Right atrium auricular region (tissue), 2 donors: ENCODE results near the gene MRPL10. TPM values are rescaled to one million over a fixed set of nuclear protein-coding genes. Genes with fewer than 3 reads are reported as not detected.
A peak's percentile ranks its signal among the peaks of the same experiment; 100 is the strongest.

Source experiments
- DNase-seq: peaks from one replicate; pipeline ENCODE4 v3.0.0-alpha.2; 2019; ENCODE audit warnings: low spot score
- H3K27ac ChIP-seq, 2 donors: fragments of 200-600 bp; sonication (generic); 1 replicate in 1 of 2; 2 replicates in 1 of 2; pipeline ENCODE4 v1.5.1; 2016 to 2019
- H3K27me3 ChIP-seq, 2 donors: fragments of 200-600 bp; sonication (generic); one replicate each; pipeline versions ENCODE4 v1.5.1 to v1.6.0; 2017 to 2019
- H3K36me3 ChIP-seq: fragments of 200-600 bp; sonication (generic); one replicate; pipeline ENCODE4 v1.5.1; 2016
- H3K4me1 ChIP-seq, 2 donors: fragments of 200-600 bp; sonication (generic); one replicate each; pipeline versions ENCODE4 v1.5.1 to v1.6.0; 2017 to 2019
- H3K4me3 ChIP-seq, 2 donors: fragments of 200-600 bp; sonication (generic); 1 replicate in 1 of 2; 2 replicates in 1 of 2; pipeline ENCODE4 v1.5.1; 2017 to 2019; ENCODE audit warnings: mild to moderate bottlenecking in 1 of 2, moderate library complexity in 1 of 2
- H3K9me3 ChIP-seq, 2 donors: fragments of 200-600 bp; sonication (generic); one replicate each; pipeline ENCODE4 v1.5.1; 2019
- total RNA-seq, 2 donors: library from RNA; depleted of rRNA; stranded (reverse); fragments of >200 nt; gene quantifications; one replicate each; pipeline ENCODE4 v1.1.0, GENCODE V29; 2016
- TF ChIP-seq, protein P1 (sequence below), 2 donors: fragments of 200-600 bp; sonication (generic); IDR thresholded peaks; one replicate each; pipeline ENCODE4 v1.5.1; 2019; ENCODE audit warnings: antibody characterized with exemption in 2 of 2

Gene MRPL10
- total RNA-seq, 2 donors from 2014 or later: 51.8 to 61.3 TPM

DNA sequence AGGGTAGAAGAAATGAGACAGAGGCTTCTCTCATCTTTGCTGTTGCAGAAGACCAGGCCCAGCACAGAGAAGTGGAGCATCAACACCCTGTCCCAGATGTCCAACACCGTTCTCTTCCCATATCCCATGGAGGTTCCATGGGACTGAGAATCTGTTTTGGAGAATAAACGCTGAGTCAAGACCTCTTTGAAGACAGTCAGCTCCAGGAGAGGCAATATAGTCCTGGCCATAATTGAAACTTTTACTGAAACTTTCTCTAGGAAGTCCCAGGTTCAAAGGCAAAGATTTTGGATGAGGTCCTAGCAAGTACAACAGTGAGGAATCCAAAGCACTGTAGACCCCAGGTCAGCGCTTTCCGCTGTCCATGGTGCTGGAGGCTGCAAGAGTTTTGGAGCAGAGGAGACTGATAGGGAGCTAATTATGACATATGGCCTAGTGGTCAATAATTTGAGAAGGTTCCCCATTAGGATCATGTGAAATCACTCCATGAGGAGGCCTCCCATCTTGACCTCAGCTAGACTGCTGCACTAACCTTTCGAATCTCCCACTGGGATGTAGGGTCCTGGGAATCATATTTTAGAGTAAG lies 45.7 kb downstream of the MRPL10 start:
- no peak for DNase-seq
- Histone ChIP-seq H3K9me3 (no peaks in the 10 kb centered on the region), H3K4me1 (peaks cover 0 to 10% of the 10 kb centered on the region in 2 donors), H3K4me3 (no peak overlapping the region), H3K27me3 (no peaks in the 10 kb centered on the region), H3K27ac (no peak overlapping the region), H3K36me3 (no peaks in the 10 kb centered on the region)
- TF ChIP-seq, protein P1, sequence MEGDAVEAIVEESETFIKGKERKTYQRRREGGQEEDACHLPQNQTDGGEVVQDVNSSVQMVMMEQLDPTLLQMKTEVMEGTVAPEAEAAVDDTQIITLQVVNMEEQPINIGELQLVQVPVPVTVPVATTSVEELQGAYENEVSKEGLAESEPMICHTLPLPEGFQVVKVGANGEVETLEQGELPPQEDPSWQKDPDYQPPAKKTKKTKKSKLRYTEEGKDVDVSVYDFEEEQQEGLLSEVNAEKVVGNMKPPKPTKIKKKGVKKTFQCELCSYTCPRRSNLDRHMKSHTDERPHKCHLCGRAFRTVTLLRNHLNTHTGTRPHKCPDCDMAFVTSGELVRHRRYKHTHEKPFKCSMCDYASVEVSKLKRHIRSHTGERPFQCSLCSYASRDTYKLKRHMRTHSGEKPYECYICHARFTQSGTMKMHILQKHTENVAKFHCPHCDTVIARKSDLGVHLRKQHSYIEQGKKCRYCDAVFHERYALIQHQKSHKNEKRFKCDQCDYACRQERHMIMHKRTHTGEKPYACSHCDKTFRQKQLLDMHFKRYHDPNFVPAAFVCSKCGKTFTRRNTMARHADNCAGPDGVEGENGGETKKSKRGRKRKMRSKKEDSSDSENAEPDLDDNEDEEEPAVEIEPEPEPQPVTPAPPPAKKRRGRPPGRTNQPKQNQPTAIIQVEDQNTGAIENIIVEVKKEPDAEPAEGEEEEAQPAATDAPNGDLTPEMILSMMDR (IDR thresholded peaks at IDR 0.05): no peak

DNA sequence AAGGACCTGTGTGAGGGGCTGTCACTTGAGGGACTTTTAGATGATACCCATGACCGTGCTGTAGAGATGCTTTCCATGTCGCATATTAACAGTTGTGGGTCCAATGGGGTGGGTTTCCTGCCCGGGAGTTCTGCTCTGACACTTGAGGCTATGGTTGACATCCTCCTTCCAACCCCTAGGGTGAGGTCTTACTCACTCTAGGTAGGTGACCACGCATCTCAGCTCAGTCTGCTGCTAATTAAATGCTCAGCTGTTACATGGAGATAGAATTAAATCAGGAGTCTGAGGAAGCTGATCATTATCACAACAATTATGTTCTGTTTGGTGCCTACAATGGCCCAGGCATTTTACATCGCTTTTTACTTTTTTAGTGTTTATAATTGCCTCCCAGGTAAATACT lies 49.9 kb downstream of the MRPL10 start:
- peaks cover 6 to 7% of the 10 kb centered on the region in 2 donors for H3K27me3 ChIP-seq
- DNase-seq: no peak
- no peak overlapping the region for H3K4me3 ChIP-seq
- TF ChIP-seq, protein P1 (IDR thresholded peaks at IDR 0.05): no peak
- no peaks in the 10 kb centered on the region for H3K4me1 ChIP-seq
- no peaks in the 10 kb centered on the region for H3K9me3 ChIP-seq
- H3K36me3 ChIP-seq: no peaks in the 10 kb centered on the region
- H3K27ac ChIP-seq: no peak overlapping the region

DNA sequence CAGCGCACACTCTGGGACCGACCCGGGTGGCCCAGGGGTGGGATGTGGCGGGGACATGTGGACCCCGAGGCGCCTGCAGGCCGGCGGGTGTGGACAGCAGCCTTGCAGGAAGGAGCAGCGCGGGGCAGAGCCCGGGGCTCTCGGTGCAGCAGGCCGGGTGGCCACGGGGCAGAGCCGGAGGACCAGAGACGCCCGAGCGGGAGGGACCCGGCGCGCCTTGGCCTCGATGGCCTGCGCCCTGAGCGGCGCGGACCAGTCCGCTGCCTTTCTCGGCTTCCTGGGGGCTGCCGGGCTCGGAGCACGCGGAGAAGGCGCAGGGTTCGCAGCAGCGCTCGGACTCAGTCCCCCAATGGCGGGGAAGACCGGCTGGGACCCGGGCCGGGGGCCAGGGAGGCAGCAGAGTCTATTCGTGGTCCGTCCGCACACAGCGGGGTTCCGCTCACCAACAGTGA lies 53.1 kb downstream of the MRPL10 start:
- H3K9me3 ChIP-seq: no peaks in the 10 kb centered on the region
- no peak overlapping the region for H3K4me3 ChIP-seq
- no peaks in the 10 kb centered on the region for H3K4me1 ChIP-seq
- no peaks in the 10 kb centered on the region for H3K36me3 ChIP-seq
- H3K27ac ChIP-seq: no peak overlapping the region
- TF ChIP-seq, protein P1 (IDR thresholded peaks at IDR 0.05): no peak
- no peak for DNase-seq
- H3K27me3 ChIP-seq: peaks cover 6 to 7% of the 10 kb centered on the region in 2 donors

DNA sequence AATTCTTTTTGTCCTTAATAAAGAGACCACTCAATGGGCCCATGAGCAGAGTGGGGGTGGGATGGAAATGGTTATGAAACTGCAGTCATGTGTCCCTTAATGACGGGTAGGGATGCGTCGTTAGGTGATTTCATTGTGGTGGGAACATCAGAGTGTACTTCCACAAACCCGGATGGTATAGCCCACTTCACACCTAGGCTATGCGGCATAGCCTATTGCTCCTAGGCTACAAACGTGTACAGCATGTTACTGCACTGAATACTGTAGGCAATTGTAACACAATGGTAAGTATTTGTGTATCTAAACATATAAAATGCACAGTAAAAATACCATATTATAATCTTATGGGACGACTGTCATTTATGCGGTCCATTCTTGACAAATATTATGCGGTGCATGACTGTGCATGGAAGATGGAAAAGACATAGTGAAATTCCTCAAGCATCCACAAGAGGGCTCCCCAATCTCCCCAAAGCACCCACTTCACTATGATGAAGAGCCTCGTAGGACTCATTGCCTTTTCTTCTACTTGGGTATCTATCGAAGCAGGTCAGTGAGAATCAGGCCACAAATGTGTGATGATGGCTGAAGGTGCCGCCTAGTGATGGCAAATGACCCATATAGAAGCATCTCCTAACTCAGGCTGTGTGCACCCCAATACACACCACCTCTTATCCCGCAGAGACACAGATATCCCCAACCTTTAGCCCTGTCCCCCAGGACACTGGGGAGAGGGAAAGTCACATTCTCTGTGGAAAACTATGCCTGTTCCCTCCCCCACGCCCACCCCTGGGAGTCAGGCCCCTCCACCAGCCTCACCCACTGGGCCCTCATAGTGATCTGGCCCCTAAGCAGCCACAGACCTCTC lies 54.8 kb downstream of the MRPL10 start:
- Histone ChIP-seq H3K27me3 (peaks cover 6 to 7% of the 10 kb centered on the region in 2 donors), H3K9me3 (peaks cover 0 to under 1% of the 10 kb centered on the region in 2 donors), H3K27ac (no peak overlapping the region), H3K36me3 (no peaks in the 10 kb centered on the region), H3K4me1 (no peaks in the 10 kb centered on the region), H3K4me3 (no peak overlapping the region)
- TF ChIP-seq, protein P1 (IDR thresholded peaks at IDR 0.05): peak; percentile 26 to 64
- DNase-seq: no peak

DNA sequence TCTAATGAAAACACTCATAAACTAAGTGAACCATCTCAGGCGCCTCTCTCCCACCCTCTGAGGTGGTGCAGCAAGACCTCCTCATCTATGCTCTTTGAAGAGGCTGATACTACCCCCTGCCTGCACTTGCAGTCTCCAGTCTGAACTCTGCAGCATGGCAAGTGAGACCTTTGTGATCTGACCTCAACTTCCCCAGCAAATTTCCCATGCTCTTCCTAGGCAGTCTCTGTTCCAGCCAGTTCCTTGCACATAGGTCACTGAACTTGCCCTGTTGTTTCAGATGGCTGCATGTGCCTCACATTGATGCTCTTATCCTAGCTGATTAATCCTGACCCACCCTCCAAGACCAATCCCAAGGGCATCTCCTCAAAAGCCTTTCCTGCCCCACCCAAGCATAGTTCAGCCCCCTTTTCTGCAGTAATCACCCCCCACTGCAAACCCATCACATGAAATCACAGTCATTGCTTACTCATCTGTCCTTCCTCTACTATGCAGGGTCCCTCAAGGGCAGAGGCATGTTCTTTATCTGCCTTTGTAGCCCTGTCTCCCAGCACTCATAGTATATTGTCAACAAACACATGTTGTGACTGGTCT lies 56.3 kb downstream of the MRPL10 start:
- no peaks in the 10 kb centered on the region for H3K4me1 ChIP-seq
- H3K27ac ChIP-seq: no peak overlapping the region
- no peak for DNase-seq
- peaks cover 0 to 7% of the 10 kb centered on the region in 2 donors for H3K9me3 ChIP-seq
- H3K4me3 ChIP-seq: no peak overlapping the region
- H3K36me3 ChIP-seq: no peaks in the 10 kb centered on the region
- H3K27me3 ChIP-seq: peaks cover 6 to 7% of the 10 kb centered on the region in 2 donors
- TF ChIP-seq, protein P1 (IDR thresholded peaks at IDR 0.05): no peak
